GM23248 (cell line): ENCODE data around the gene TRIO. TPM values are rescaled to one million over a fixed set of nuclear protein-coding genes. Genes with fewer than 3 reads are reported as not detected.

ENCODE experiments used
- DNase-seq: peaks from one replicate; pipeline ENCODE4 v3.0.0-alpha.2; 2015
- H2AFZ ChIP-seq: fragments of 200-600 bp; sonication (generic); 2 replicates; pipeline ENCODE4 v1.6.1; 2016; ENCODE audit warnings: antibody characterized with exemption
- H3F3A ChIP-seq: fragments of 200-600 bp; sonication (generic); 2 replicates; pipeline ENCODE4 v1.6.1; 2016; ENCODE audit warnings: mild to moderate bottlenecking, antibody characterized with exemption, mixed run types; ENCODE audit not compliant: insufficient read depth
- H3K27ac ChIP-seq: fragments of 200-600 bp; sonication (generic); 2 replicates; pipeline ENCODE4 v1.5.1; 2016; ENCODE audit warnings: mild to moderate bottlenecking
- H3K27me3 ChIP-seq: fragments of 200-600 bp; sonication (generic); replicated peaks from 2 replicates; pipeline ENCODE4 v1.6.1; 2016; ENCODE audit warnings: mild to moderate bottlenecking; ENCODE audit not compliant: insufficient read depth
- H3K36me3 ChIP-seq: fragments of 200-600 bp; sonication (generic); 2 replicates; pipeline ENCODE4 v1.6.1; 2016; ENCODE audit warnings: low read depth, mild to moderate bottlenecking
- H3K4me1 ChIP-seq: fragments of 200-600 bp; sonication (generic); 2 replicates; pipeline ENCODE4 v1.6.1; 2016; ENCODE audit warnings: mild to moderate bottlenecking; ENCODE audit not compliant: insufficient read depth
- H3K4me2 ChIP-seq: fragments of 200-600 bp; sonication (generic); one replicate; pipeline ENCODE4 v1.6.1; 2016; ENCODE audit warnings: mild to moderate bottlenecking; ENCODE audit not compliant: unreplicated experiment
- H3K4me3 ChIP-seq: fragments of 200-600 bp; sonication (generic); 2 replicates; pipeline ENCODE4 v1.5.1; 2016; ENCODE audit warnings: mild to moderate bottlenecking
- H3K79me2 ChIP-seq: fragments of 200-600 bp; sonication (generic); 2 replicates; pipeline ENCODE4 v1.6.1; 2016; ENCODE audit warnings: mild to moderate bottlenecking; ENCODE audit not compliant: insufficient read depth
- H3K9ac ChIP-seq: fragments of 200-600 bp; sonication (generic); 2 replicates; pipeline ENCODE4 v1.6.1; 2016; ENCODE audit warnings: mild to moderate bottlenecking
- H3K9me2 ChIP-seq: fragments of 200-600 bp; sonication (generic); 2 replicates; pipeline ENCODE4 v1.6.1; 2016; ENCODE audit warnings: mixed run types, mild to moderate bottlenecking, moderate library complexity; ENCODE audit not compliant: insufficient read depth
- H3K9me3 ChIP-seq: fragments of 200-600 bp; sonication (generic); one replicate; pipeline ENCODE4 v1.6.1; 2017; ENCODE audit warnings: low read depth
- H4K20me1 ChIP-seq: fragments of 200-600 bp; sonication (generic); 2 replicates; pipeline ENCODE4 v1.6.0; 2016; ENCODE audit not compliant: insufficient read depth
- EZH2 ChIP-seq: fragments of 200-600 bp; sonication (generic); IDR thresholded peaks from 2 replicates; pipeline ENCODE4 v1.6.1; 2018; ENCODE audit warnings: antibody characterized with exemption, mild to moderate bottlenecking; ENCODE audit not compliant: insufficient read depth, poor library complexity, severe bottlenecking
- EZH2phosphoT487 ChIP-seq: fragments of 200-600 bp; sonication (generic); IDR thresholded peaks from 2 replicates; pipeline ENCODE4 v1.6.1; 2018; ENCODE audit warnings: antibody characterized with exemption, moderate library complexity, mild to moderate bottlenecking, low read depth; ENCODE audit not compliant: insufficient read depth
- WGBS, 2 experiments: methylation state at CpG; one replicate each; pipeline ENCODE4 v1.1.6; 2015 to 2017; ENCODE audit warnings: low lambda C conversion rate in 2 of 2, low coverage in 1 of 2; ENCODE audit errors: missing lambda C conversion rate in 2 of 2; 5-methylcytosine and 5-hydroxymethylcytosine counted together
- in situ Hi-C: fragments of 300-500 bp; cut with MboI; formaldehyde crosslinking; loops from 2 replicates; pipeline ENCODE4 v1.15.0; 2020
- polyA plus RNA-seq: library from polyadenylated mRNA; unstranded; fragments of >200 nt; fragmentation: Nextera tagmentation; extraction: Ambion mirVana; gene quantifications from 2 replicates; pipeline ENCODE4 v1.2.1, GENCODE V29; 2016
- total RNA-seq: library from RNA; depleted of rRNA; stranded (reverse); fragments of >200 nt; shearing (Covaris generic); gene quantifications from 2 replicates; pipeline ENCODE4 v1.2.3, GENCODE V29; 2014

Gene TRIO
- total and polyA plus RNA-seq, 2 experiments from 2014 or later: 28.1 to 198 TPM

- DNase-seq: no peak
- H2AFZ ChIP-seq: no peak overlapping the region
- no peaks in the 10 kb centered on the region for H3K27me3 ChIP-seq
- peaks cover 98% of the 10 kb centered on the region for H3F3A ChIP-seq
- 91 to 95% methylated on average over 11 of the region's 11 CpGs for WGBS, 2 experiments
- in situ Hi-C loops: no loop called here
- H3K36me3 ChIP-seq: peaks cover 64% of the 10 kb centered on the region
- H3K9me2 ChIP-seq: no peaks in the 10 kb centered on the region
- no peaks in the 10 kb centered on the region for H4K20me1 ChIP-seq
- no peak overlapping the region for H3K4me2 ChIP-seq
- H3K9ac ChIP-seq: no peak overlapping the region
- H3K9me3 ChIP-seq: no peaks in the 10 kb centered on the region
- no peak for TF ChIP-seq EZH2phosphoT487
- TF ChIP-seq EZH2: no peak
- H3K4me1 ChIP-seq: peaks cover 50% of the 10 kb centered on the region
- H3K79me2 ChIP-seq: peaks cover 99% of the 10 kb centered on the region
- peak overlapping the region; percentile 29; the same call in 1 of the 2 replicates for H3K27ac ChIP-seq
- no peak overlapping the region for H3K4me3 ChIP-seq
These were observed 270.9 kb downstream of the TRIO start for GRCh38 chr5:14414007-14414406.

GRCh38 chr5:14414656-14415023 is 271.5 kb downstream of the TRIO start:
- peaks cover 100% of the 10 kb centered on the region for H3F3A ChIP-seq
- H3K4me1 ChIP-seq: peaks cover 44% of the 10 kb centered on the region
- no peak overlapping the region for H3K4me2 ChIP-seq
- peaks cover 70% of the 10 kb centered on the region for H3K36me3 ChIP-seq
- no peak overlapping the region; the same call in 1 of the 2 replicates for H3K27ac ChIP-seq
- H2AFZ ChIP-seq: no peak overlapping the region
- H3K4me3 ChIP-seq: no peak overlapping the region
- TF ChIP-seq EZH2phosphoT487: no peak
- TF ChIP-seq EZH2: no peak
- DNase-seq: no peak
- H3K9me3 ChIP-seq: no peaks in the 10 kb centered on the region
- H4K20me1 ChIP-seq: no peaks in the 10 kb centered on the region
- no peak overlapping the region for H3K9ac ChIP-seq
- H3K27me3 ChIP-seq: no peaks in the 10 kb centered on the region
- no peaks in the 10 kb centered on the region for H3K9me2 ChIP-seq
- peaks cover 100% of the 10 kb centered on the region for H3K79me2 ChIP-seq
- in situ Hi-C loops: no loop called here
- WGBS, 2 experiments: 97 to 98% methylated on average over 7 of the region's 7 CpGs

- Histone ChIP-seq H3K9ac (no peak overlapping the region), H3F3A (peaks cover 100% of the 10 kb centered on the region), H3K27ac (peak overlapping the region; percentile 82), H2AFZ (no peak overlapping the region), H4K20me1 (no peaks in the 10 kb centered on the region), H3K4me1 (peaks cover 41% of the 10 kb centered on the region), H3K4me3 (no peak overlapping the region), H3K9me2 (no peaks in the 10 kb centered on the region), H3K9me3 (no peaks in the 10 kb centered on the region), H3K27me3 (no peaks in the 10 kb centered on the region), H3K4me2 (no peak overlapping the region), H3K36me3 (peaks cover 71% of the 10 kb centered on the region), H3K79me2 (peaks cover 99% of the 10 kb centered on the region)
- in situ Hi-C loops: no loop called here
- 94% methylated on average over 16 of the region's 16 CpGs for WGBS, 2 experiments
- TF ChIP-seq EZH2 (no peak), EZH2phosphoT487 (no peak)
- no peak for DNase-seq
These were observed 272.0 kb downstream of the TRIO start for GRCh38 chr5:14415024-14415697.

GRCh38 chr5:14415698-14416074 is 272.5 kb downstream of the TRIO start:
- H3K4me3 ChIP-seq: no peak overlapping the region
- H3F3A ChIP-seq: peaks cover 100% of the 10 kb centered on the region
- WGBS, 2 experiments: 71 to 83% methylated on average over 3 of the region's 3 CpGs
- H3K79me2 ChIP-seq: peaks cover 99% of the 10 kb centered on the region
- peaks cover 41% of the 10 kb centered on the region for H3K4me1 ChIP-seq
- H3K36me3 ChIP-seq: peaks cover 73% of the 10 kb centered on the region
- in situ Hi-C loops: no loop called here
- no peaks in the 10 kb centered on the region for H4K20me1 ChIP-seq
- H3K9ac ChIP-seq: no peak overlapping the region
- H3K27me3 ChIP-seq: no peaks in the 10 kb centered on the region
- peak overlapping the region; percentile 82 for H3K27ac ChIP-seq
- no peak for TF ChIP-seq EZH2
- TF ChIP-seq EZH2phosphoT487: no peak
- no peaks in the 10 kb centered on the region for H3K9me2 ChIP-seq
- peak overlapping the region; percentile 16 for H3K4me2 ChIP-seq
- H2AFZ ChIP-seq: no peak overlapping the region
- DNase-seq: no peak
- H3K9me3 ChIP-seq: no peaks in the 10 kb centered on the region
